Thyroid gland (tissue), 4 donors: ENCODE measurements around the gene RFLNA. TPM values are rescaled to one million over a fixed set of nuclear protein-coding genes. Genes with fewer than 3 reads are reported as not detected.

Experiments used
- DNase-seq, 2 donors: peaks; one replicate each; pipeline ENCODE4 v3.0.0-alpha.2; 2019
- H3K27ac ChIP-seq, 3 donors: fragments of 200-600 bp; sonication (generic); 1 replicate in 2 of 3; 2 replicates in 1 of 3; pipeline ENCODE4 v1.5.1; 2016 to 2019; ENCODE audit warnings: mild to moderate bottlenecking in 1 of 3, moderate library complexity in 1 of 3
- H3K27me3 ChIP-seq: fragments of 200-600 bp; sonication (generic); one replicate; pipeline ENCODE4 v1.5.1; 2019
- H3K36me3 ChIP-seq, 2 donors: fragments of 200-600 bp; sonication (generic); one replicate each; pipeline ENCODE4 v1.5.1; 2016 to 2019
- H3K4me1 ChIP-seq, 2 donors: fragments of 200-600 bp; sonication (generic); one replicate each; pipeline ENCODE4 v1.5.1; 2017 to 2019
- H3K4me3 ChIP-seq, 3 donors: fragments of 200-600 bp; sonication (generic); replicated peaks in 1 of 3; 1 replicate in 2 of 3; 2 replicates in 1 of 3; pipeline ENCODE4 v1.5.1; 2016; ENCODE audit warnings: mild to moderate bottlenecking in 1 of 3
- H3K9me3 ChIP-seq: fragments of 200-600 bp; sonication (generic); one replicate; pipeline ENCODE4 v1.5.1; 2017
- CTCF ChIP-seq, 6 experiments: fragments of 200-600 bp in 3 of 6; fragments of 450-650 bp in 3 of 6; sonication (generic) in 3 of 6; IDR thresholded peaks; one replicate each; pipeline ENCODE4 v1.5.1; 2016 to 2019; ENCODE audit warnings: antibody characterized with exemption in 6 of 6, mild to moderate bottlenecking in 2 of 6, inconsistent platforms in 1 of 6, moderate library complexity in 1 of 6
- POLR2A ChIP-seq, 2 donors: fragments of 450-650 bp; IDR thresholded peaks; one replicate each; pipeline ENCODE4 v1.6.1; 2017; ENCODE audit warnings: antibody characterized with exemption in 2 of 2, mild to moderate bottlenecking in 2 of 2, moderate library complexity in 1 of 2
- WGBS, 2 donors: methylation state at CpG; one replicate each; pipeline ENCODE4 v1.1.5; 2017; 5-methylcytosine and 5-hydroxymethylcytosine counted together
- intact Hi-C: fragments of 100-400 bp; cut with DNase I; formaldehyde crosslinking; loops from one replicate; pipeline ENCODE4 v1.15.1; 2023
- total RNA-seq, 4 donors: library from RNA; depleted of rRNA; stranded (reverse); fragments of >200 nt; gene quantifications; one replicate each; pipeline ENCODE4 v1.2.3, GENCODE V29; 2016

The RFLNA gene
- total RNA-seq, 4 donors from 2014 or later: 0.40 to 4.5 TPM; not detected in 2

DNA sequence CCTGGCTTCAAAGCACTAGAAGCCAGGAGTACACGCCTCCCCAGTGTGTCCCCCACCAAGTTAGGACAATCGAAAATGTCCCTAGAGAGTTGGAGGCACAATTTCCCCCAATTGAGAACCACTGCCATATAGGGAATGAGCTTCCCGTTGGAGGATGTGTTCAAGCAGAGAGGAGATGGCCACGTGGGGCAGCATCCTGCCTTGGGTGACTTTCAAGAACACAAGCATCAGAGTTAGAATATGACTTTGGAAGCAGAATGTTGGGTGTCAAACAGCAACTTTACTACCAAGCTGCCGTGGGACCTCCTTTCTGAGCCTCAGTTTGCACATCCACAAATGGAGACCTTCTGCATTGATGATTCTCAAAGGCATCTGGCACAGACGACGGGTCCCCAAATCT lies 56.5 kb downstream of the RFLNA start:
- intact Hi-C loops: loop anchor here (10.0 kb wide), 1 partner anchor 413 kb away; no protein-coding TSS in a partner anchor
- H3K36me3 ChIP-seq: peaks cover 74 to 88% of the 10 kb centered on the region in 2 donors
- H3K4me1 ChIP-seq: no peaks in the 10 kb centered on the region
- no peak for TF ChIP-seq POLR2A (IDR thresholded peaks at IDR 0.05)
- no peak for TF ChIP-seq CTCF (IDR thresholded peaks at IDR 0.05)
- no peak overlapping the region for H3K4me3 ChIP-seq
- 85 to 86% methylated on average over 6 to 7 of the region's 7 CpGs for WGBS, 2 donors
- H3K27me3 ChIP-seq: no peaks in the 10 kb centered on the region
- no peak overlapping the region for H3K27ac ChIP-seq
- no peak for DNase-seq
- H3K9me3 ChIP-seq: no peaks in the 10 kb centered on the region

DNA sequence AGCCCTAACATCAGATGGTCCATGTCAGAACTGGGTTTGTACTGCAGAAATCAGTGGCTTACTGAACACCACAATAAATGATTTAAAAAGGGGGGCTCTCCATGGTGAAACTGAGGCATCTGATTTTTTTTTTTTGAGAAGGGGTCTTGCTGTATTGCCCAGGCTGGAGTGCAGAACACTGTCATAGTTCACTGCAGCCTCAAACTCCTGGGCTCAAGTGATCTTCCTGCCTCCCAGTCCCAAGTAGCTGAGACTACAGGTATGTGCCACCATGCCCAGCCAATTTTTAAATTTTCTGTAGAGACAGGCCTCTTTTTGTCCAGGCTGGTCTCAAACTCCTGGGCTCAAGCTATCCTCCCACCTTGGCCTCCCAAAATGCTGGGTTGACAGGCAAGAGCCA lies 57.4 kb downstream of the RFLNA start:
- intact Hi-C loops: loop anchor here (10.0 kb wide), 1 partner anchor 413 kb away; no protein-coding TSS in a partner anchor
- DNase-seq: no peak
- H3K27me3 ChIP-seq: no peaks in the 10 kb centered on the region
- no peak overlapping the region for H3K27ac ChIP-seq
- H3K9me3 ChIP-seq: no peaks in the 10 kb centered on the region
- TF ChIP-seq CTCF (IDR thresholded peaks at IDR 0.05) (no peak), POLR2A (IDR thresholded peaks at IDR 0.05) (no peak)
- no peaks in the 10 kb centered on the region for H3K4me1 ChIP-seq
- H3K4me3 ChIP-seq: no peak overlapping the region
- H3K36me3 ChIP-seq: peaks cover 70 to 81% of the 10 kb centered on the region in 2 donors

GRCh38 chr12:124352839-124353238 lies 57.9 kb downstream of the RFLNA start:
- Histone ChIP-seq H3K36me3 (peaks cover 65 to 75% of the 10 kb centered on the region in 2 donors), H3K9me3 (no peaks in the 10 kb centered on the region), H3K4me1 (no peaks in the 10 kb centered on the region), H3K27me3 (no peaks in the 10 kb centered on the region), H3K27ac (no peak overlapping the region), H3K4me3 (no peak overlapping the region)
- intact Hi-C loops: loop anchor here (10.0 kb wide), 1 partner anchor 412 kb away; no protein-coding TSS in a partner anchor
- TF ChIP-seq POLR2A (IDR thresholded peaks at IDR 0.05) (no peak), CTCF (IDR thresholded peaks at IDR 0.05) (no peak)
- no peak for DNase-seq
- 57 to 61% methylated on average over 9 of the region's 9 CpGs for WGBS, 2 donors

GRCh38 chr12:124354400-124354799 lies 59.5 kb downstream of the RFLNA start:
- TF ChIP-seq POLR2A (IDR thresholded peaks at IDR 0.05): no peak
- no peak for TF ChIP-seq CTCF (IDR thresholded peaks at IDR 0.05)
- DNase-seq: no peak
- intact Hi-C loops: loop anchor here (10.0 kb wide), 1 partner anchor 410 kb away; no protein-coding TSS in a partner anchor
- no peaks in the 10 kb centered on the region for H3K9me3 ChIP-seq
- 87 to 100% methylated on average over 5 to 7 of the region's 13 CpGs for whole genome bisulfite sequencing, 2 donors
- peaks cover 7 to 8% of the 10 kb centered on the region in 2 donors for H3K4me1 ChIP-seq
- H3K27ac ChIP-seq: no peak overlapping the region
- peaks cover 59 to 62% of the 10 kb centered on the region in 2 donors for H3K36me3 ChIP-seq
- H3K27me3 ChIP-seq: no peaks in the 10 kb centered on the region
- H3K4me3 ChIP-seq: no peak overlapping the region

DNA sequence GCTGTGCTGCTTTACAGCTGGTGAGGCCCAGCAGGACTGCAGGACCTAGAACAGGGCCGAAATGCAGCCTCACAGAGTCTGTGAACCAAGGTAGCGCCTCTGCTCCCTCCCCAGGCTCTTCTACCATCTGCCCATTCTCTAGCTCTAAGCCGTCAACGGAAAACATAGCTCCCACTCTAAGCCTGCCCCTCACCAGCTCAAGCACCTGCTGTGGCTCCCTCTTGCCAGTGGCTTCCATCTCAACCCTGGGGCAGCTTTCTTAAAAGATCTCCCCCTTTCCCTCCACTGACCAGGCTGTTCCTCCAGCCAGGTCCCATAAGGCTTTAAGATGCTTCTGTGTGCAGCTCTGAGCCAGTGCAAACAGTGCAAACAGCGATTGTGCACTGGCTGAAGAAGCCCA lies 61.3 kb downstream of the RFLNA start:
- intact Hi-C loops: loop anchor here (10.0 kb wide), 1 partner anchor 409 kb away; no protein-coding TSS in a partner anchor
- no peaks in the 10 kb centered on the region for H3K27me3 ChIP-seq
- H3K4me3 ChIP-seq: no peak overlapping the region
- TF ChIP-seq CTCF (IDR thresholded peaks at IDR 0.05): no peak
- TF ChIP-seq POLR2A (IDR thresholded peaks at IDR 0.05): no peak
- no peak overlapping the region for H3K27ac ChIP-seq
- DNase-seq: no peak
- peaks cover 43 to 44% of the 10 kb centered on the region in 2 donors for H3K36me3 ChIP-seq
- 93 to 96% methylated on average over 5 of the region's 5 CpGs for WGBS, 2 donors
- H3K9me3 ChIP-seq: no peaks in the 10 kb centered on the region
- peaks cover 23 to 26% of the 10 kb centered on the region in 2 donors for H3K4me1 ChIP-seq
